K562 (cell line): ENCODE results near the gene SKAP1. TPM values are rescaled to one million over a fixed set of nuclear protein-coding genes. Genes with fewer than 3 reads are reported as not detected.

Experiments used
- ATAC-seq: fragments of 200-7000 bp; cut with Tn5 transposase; 3 replicates; pipeline ENCODE4 v1.9.1; 2020; ENCODE audit warnings: moderate library complexity
- BruUV-seq: library from RNA; stranded (reverse); fragments of 400-500 nt; replicated peaks from 2 replicates; lab custom pipeline; 2021; lab: Mats Ljungman, UMichigan
- CTCF ChIA-PET: fragments of 300-600 bp; formaldehyde crosslinking; extraction: SDS; loops from one replicate; lab custom pipeline; 2021; ENCODE audit warnings: low intra/inter-chr PET ratio; lab: Yijun Ruan, JAX
- POLR2A ChIA-PET: fragments of 300-600, 350-650 bp; sonication (Branson Sonifier 250); formaldehyde crosslinking; extraction: SDS; loops from one replicate; lab custom pipeline; 2021; ENCODE audit warnings: antibody characterized with exemption, inconsistent platforms; lab: Yijun Ruan, JAX
- DNase-seq, 4 experiments: peaks; one replicate each; pipeline versions ENCODE4 v3.0.0 to v3.0.0-alpha.2; 2011 to 2018; ENCODE audit warnings: low spot score in 3 of 4, mixed read lengths in 3 of 4; ENCODE audit errors: extremely low read depth in 1 of 4
- FAIRE-seq: peaks from 2 replicates; lab custom pipeline; 2011; peaks lifted over from hg19 to GRCh38; lab: Jason Lieb, UNC
- H2AFZ ChIP-seq: 2 replicates; pipeline ENCODE4 v1.6.0; 2011; ENCODE audit warnings: low read depth, low read length, control low read depth, inconsistent platforms
- H3K27ac ChIP-seq: fragments of 200-600 bp; 3 replicates; pipeline ENCODE4 v1.8.0; 2011; ENCODE audit warnings: low read depth, mild to moderate bottlenecking, control low read depth, inconsistent platforms, low read length, moderate library complexity, mixed read lengths; ENCODE audit errors: extremely low read depth
- H3K27me3 ChIP-seq, 2 experiments: fragments of 300-600 bp in 1 of 2; 2 replicates in 1 of 2; 3 replicates in 1 of 2; pipeline versions ENCODE4 v1.6.0 to v1.8.0; 2011; ENCODE audit warnings: inconsistent platforms in 2 of 2, low read length in 2 of 2, mild to moderate bottlenecking in 1 of 2, mixed read lengths in 1 of 2, moderate library complexity in 1 of 2; ENCODE audit not compliant: control insufficient read depth in 2 of 2, insufficient read depth in 2 of 2
- H3K36me3 ChIP-seq: fragments of 300-600 bp; 3 replicates; pipeline ENCODE4 v1.8.0; 2011; ENCODE audit warnings: mild to moderate bottlenecking, low read length, inconsistent platforms; ENCODE audit not compliant: control insufficient read depth, insufficient read depth
- H3K4me1 ChIP-seq, 2 experiments: fragments of 200-600 bp in 1 of 2; replicated peaks in 1 of 2; 2 replicates in 1 of 2; 3 replicates in 1 of 2; pipeline versions ENCODE4 v1.5.1 to v1.8.0; 2011; ENCODE audit warnings: inconsistent platforms in 2 of 2, low read length in 2 of 2, mild to moderate bottlenecking in 1 of 2, mixed read lengths in 1 of 2, moderate library complexity in 1 of 2; ENCODE audit not compliant: control insufficient read depth in 2 of 2, insufficient read depth in 2 of 2
- H3K4me2 ChIP-seq: 2 replicates; pipeline ENCODE4 v1.6.1; 2011; ENCODE audit warnings: low read length, control low read depth, inconsistent platforms, mixed read lengths; ENCODE audit not compliant: insufficient read depth
- H3K4me3 ChIP-seq: fragments of 200-600 bp; sonication (generic), shearing (Covaris generic); 2 replicates; pipeline ENCODE4 v1.5.1; 2016; ENCODE audit warnings: control low read depth, inconsistent platforms
- H3K79me2 ChIP-seq: fragments of 200-600 bp; 3 replicates; pipeline ENCODE4 v1.8.0; 2011; ENCODE audit warnings: low read length, inconsistent platforms; ENCODE audit not compliant: control insufficient read depth, insufficient read depth
- H3K9ac ChIP-seq, 2 experiments: 2 replicates each; pipeline versions ENCODE4 v1.6.0 to v1.6.1; 2011; ENCODE audit warnings: low read depth in 2 of 2, low read length in 2 of 2, control low read depth in 1 of 2, inconsistent platforms in 1 of 2, mild to moderate bottlenecking in 1 of 2, mixed read lengths in 1 of 2; ENCODE audit not compliant: insufficient read depth in 1 of 2
- H3K9me1 ChIP-seq: one replicate; pipeline ENCODE4 v1.6.0; 2011; ENCODE audit warnings: inconsistent platforms, mild to moderate bottlenecking, low read length, moderate library complexity; ENCODE audit not compliant: control insufficient read depth, insufficient read depth
- H3K9me3 ChIP-seq: replicated peaks from 2 replicates; pipeline ENCODE4 v1.5.1; 2011; ENCODE audit warnings: low read depth, low read length, inconsistent platforms; ENCODE audit not compliant: control insufficient read depth, insufficient read depth
- H4K20me1 ChIP-seq: replicated peaks from 2 replicates; pipeline ENCODE4 v1.6.1; 2011; ENCODE audit warnings: low read length, inconsistent platforms, mixed read lengths; ENCODE audit not compliant: control insufficient read depth, insufficient read depth
- ATF1 ChIP-seq, 2 experiments: fragments of 450-650 bp in 1 of 2; IDR thresholded peaks; 2 replicates each; pipeline ENCODE4 v1.6.1; 2016; ENCODE audit warnings: missing compliant biosample characterization in 1 of 2, missing genetic modification characterization in 1 of 2
- CBFA2T2 ChIP-seq: fragments of 450-650 bp; conservative IDR thresholded peaks from 2 replicates; pipeline ENCODE4 v1.6.1; 2017; ENCODE audit warnings: mild to moderate bottlenecking
- KDM4B ChIP-seq, 2 experiments: fragments of 450-650 bp in 1 of 2; sonication (generic) in 1 of 2; IDR thresholded peaks; 2 replicates each; pipeline ENCODE4 v1.6.1; 2016 to 2017; ENCODE audit warnings: borderline replicate concordance in 2 of 2, antibody characterized with exemption in 1 of 2, low read depth in 1 of 2, mild to moderate bottlenecking in 1 of 2
- MLLT1 ChIP-seq, 2 experiments: fragments of 450-650 bp; IDR thresholded peaks; 2 replicates each; pipeline ENCODE4 v1.6.1; 2016
- PBX2 ChIP-seq, 2 experiments: IDR thresholded peaks in 1 of 2; conservative IDR thresholded peaks in 1 of 2; 2 replicates each; pipeline ENCODE4 v1.6.1; 2016; ENCODE audit warnings: low read depth in 2 of 2, mild to moderate bottlenecking in 1 of 2, missing compliant biosample characterization in 1 of 2, missing genetic modification characterization in 1 of 2, moderate library complexity in 1 of 2
- RCOR1 ChIP-seq, 2 experiments: IDR thresholded peaks; 2 replicates each; pipeline ENCODE4 v1.6.1; 2012; ENCODE audit warnings: low read depth in 2 of 2, low read length in 2 of 2, borderline replicate concordance in 1 of 2, improper control_type of control experiment in 1 of 2
- ZFPM2 ChIP-seq: fragments of 250-450 bp; sonication (Bioruptor Pico); IDR thresholded peaks from 2 replicates; pipeline ENCODE4 v1.5.1; 2022; ENCODE audit warnings: mild to moderate bottlenecking
- ZNF699 ChIP-seq: fragments of 250-450 bp; sonication (Bioruptor Pico); IDR thresholded peaks from 2 replicates; pipeline ENCODE4 v1.8.0; 2021; ENCODE audit warnings: mild to moderate bottlenecking, moderate library complexity; ENCODE audit not compliant: insufficient replicate concordance
- WGBS: fragments of 100-300 bp; shearing (Covaris generic); methylation state at CpG from one replicate; pipeline ENCODE4 v1.1.6; 2016; ENCODE audit warnings: low coverage, mixed read lengths; ENCODE audit not compliant: insufficient coverage; ENCODE audit errors: missing lambda C conversion rate; 5-methylcytosine and 5-hydroxymethylcytosine counted together
- in situ Hi-C: fragments of 300-500 bp; cut with MboI; formaldehyde crosslinking; loops from 4 replicates; pipeline ENCODE4 v1.15.0; 2018; ENCODE audit warnings: inconsistent platforms, mixed read lengths
- intact Hi-C: fragments of 100-400 bp; cut with micrococcal nuclease; formaldehyde crosslinking; loops from 2 replicates; pipeline ENCODE4 v1.14.2; 2022
- polyA plus RNA-seq, 8 experiments: library from polyadenylated mRNA; depleted of rRNA in 4 of 8; stranded (reverse) in 5 of 8; unstranded in 3 of 8; fragments of >200 nt; fragmentation: Nextera tagmentation in 2 of 8; fragmentation: Illumina TruSeq in 1 of 8; extraction: Ambion mirVana in 2 of 8; extraction: Trizol in 1 of 8; gene quantifications; 2 replicates each; pipeline versions ENCODE4 v1.2.1 to v1.2.3, GENCODE V29; 2011 to 2014; ENCODE audit warnings: inconsistent platforms in 1 of 8, missing spikeins in 1 of 8
- total RNA-seq, 7 experiments: library from RNA; depleted of rRNA in 6 of 7; stranded (reverse); fragments of >200 nt in 6 of 7; fragmentation: Illumina TruSeq in 2 of 7; extraction: Trizol in 2 of 7; gene quantifications; 2 replicates each; pipeline versions ENCODE4 v1.2.1 to v1.2.3, GENCODE V29; 2011 to 2021; ENCODE audit warnings: low replicate concordance in 1 of 7
- TF ChIP-seq, protein P1 (sequence below): fragments of 450-650 bp; IDR thresholded peaks from 2 replicates; pipeline ENCODE4 v1.6.1; 2018; ENCODE audit not compliant: partially characterized antibody

SKAP1 gene
- total and polyA plus RNA-seq, 9 of the 15 experiments (the other 6 are each of a cell fraction or from before 2014, with no cell fraction given) = 0.06 to 0.80 (median 0.10) TPM; not detected in 4

DNA sequence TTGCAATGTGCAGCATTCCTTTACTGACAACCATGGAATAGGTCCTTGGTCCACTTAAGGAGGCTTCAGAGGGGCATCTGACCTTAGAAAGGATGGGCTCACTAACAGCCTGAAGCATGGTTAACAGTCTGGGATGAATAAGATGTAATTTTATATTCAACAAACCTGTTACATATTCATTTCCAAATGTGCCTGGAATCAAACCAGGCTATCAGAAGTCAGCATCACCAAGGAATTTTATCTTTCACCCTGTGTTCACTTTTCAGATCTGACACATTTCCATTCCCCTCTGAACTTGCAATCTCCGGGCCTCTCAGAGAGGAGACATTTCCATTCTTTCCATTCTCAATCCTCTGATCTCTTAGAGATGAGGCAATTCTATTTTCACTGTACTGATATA lies 260.1 kb downstream of the SKAP1 start:
- FAIRE-seq = no peak
- H3K36me3 ChIP-seq = no peaks in the 10 kb centered on the region

More for the DNA sequence above, 260.1 kb downstream of the SKAP1 start:
- Histone ChIP-seq H3K9me3 (no peaks in the 10 kb centered on the region), H3K27me3 (peaks cover 0 to 11% of the 10 kb centered on the region in 2 experiments; a peak in 4 of 5 replicates), H4K20me1 (no peaks in the 10 kb centered on the region), H3K4me2 (no peak overlapping the region), H3K4me1 (no peaks in the 10 kb centered on the region), H3K4me3 (no peak overlapping the region), H3K9ac (no peak overlapping the region), H3K9me1 (no peaks in the 10 kb centered on the region), H2AFZ (no peak overlapping the region), H3K27ac (no peak overlapping the region), H3K79me2 (no peaks in the 10 kb centered on the region)
- intact Hi-C loops = no loop called here
- ATAC-seq (no peak), DNase-seq (no peak)
- in situ Hi-C loops = no loop called here
- ChIA-PET CTCF (interaction anchor here (0.6 kb wide), 1 partner anchor 16 kb away, joined by 5 read pairs; no protein-coding TSS in a partner anchor), POLR2A (interaction anchor here (1.6 kb wide), 1 partner anchor 22 kb away, joined by 5 read pairs; no protein-coding TSS in a partner anchor)
- TF ChIP-seq RCOR1 (IDR thresholded peaks at IDR 0.05; ENCODE audit: borderline replicate concordance in 1 of 2, low read depth in 2 of 2, low read length in 2 of 2) (no peak), PBX2 (CRISPR knock-in tag; IDR thresholded peaks at IDR 0.05; ENCODE audit: low read depth) (no peak), PBX2 (tag; conservative IDR thresholded peaks at IDR 0.05; ENCODE audit: low read depth) (no peak), CBFA2T2 (no peak), ZNF699 (CRISPR knock-in tag) (no peak), KDM4B (IDR thresholded peaks at IDR 0.05; ENCODE audit: borderline replicate concordance in 2 of 2, low read depth in 1 of 2) (no peak), ATF1 (CRISPR knock-in tag; IDR thresholded peaks at IDR 0.05) (no peak), ATF1 (tag; IDR thresholded peaks at IDR 0.05) (no peak), ZFPM2 (CRISPR knock-in tag) (no peak), MLLT1 (IDR thresholded peaks at IDR 0.05) (no peak)
- TF ChIP-seq, protein P1, sequence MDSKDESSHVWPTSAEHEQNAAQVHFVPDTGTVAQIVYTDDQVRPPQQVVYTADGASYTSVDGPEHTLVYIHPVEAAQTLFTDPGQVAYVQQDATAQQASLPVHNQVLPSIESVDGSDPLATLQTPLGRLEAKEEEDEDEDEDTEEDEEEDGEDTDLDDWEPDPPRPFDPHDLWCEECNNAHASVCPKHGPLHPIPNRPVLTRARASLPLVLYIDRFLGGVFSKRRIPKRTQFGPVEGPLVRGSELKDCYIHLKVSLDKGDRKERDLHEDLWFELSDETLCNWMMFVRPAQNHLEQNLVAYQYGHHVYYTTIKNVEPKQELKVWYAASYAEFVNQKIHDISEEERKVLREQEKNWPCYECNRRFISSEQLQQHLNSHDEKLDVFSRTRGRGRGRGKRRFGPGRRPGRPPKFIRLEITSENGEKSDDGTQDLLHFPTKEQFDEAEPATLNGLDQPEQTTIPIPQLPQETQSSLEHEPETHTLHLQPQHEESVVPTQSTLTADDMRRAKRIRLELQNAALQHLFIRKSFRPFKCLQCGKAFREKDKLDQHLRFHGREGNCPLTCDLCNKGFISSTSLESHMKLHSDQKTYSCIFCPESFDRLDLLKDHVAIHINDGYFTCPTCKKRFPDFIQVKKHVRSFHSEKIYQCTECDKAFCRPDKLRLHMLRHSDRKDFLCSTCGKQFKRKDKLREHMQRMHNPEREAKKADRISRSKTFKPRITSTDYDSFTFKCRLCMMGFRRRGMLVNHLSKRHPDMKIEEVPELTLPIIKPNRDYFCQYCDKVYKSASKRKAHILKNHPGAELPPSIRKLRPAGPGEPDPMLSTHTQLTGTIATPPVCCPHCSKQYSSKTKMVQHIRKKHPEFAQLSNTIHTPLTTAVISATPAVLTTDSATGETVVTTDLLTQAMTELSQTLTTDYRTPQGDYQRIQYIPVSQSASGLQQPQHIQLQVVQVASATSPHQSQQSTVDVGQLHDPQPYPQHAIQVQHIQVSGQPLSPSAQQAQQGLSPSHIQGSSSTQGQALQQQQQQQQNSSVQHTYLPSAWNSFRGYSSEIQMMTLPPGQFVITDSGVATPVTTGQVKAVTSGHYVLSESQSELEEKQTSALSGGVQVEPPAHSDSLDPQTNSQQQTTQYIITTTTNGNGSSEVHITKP = no peak
- 0% methylated on average over 1 of the region's 1 CpG for WGBS
- BruUV-seq = no TSS peak
